CD4-positive, alpha-beta T cell treated with Interleukin-4 for 1 hour (primary cell): ENCODE data around the gene CLDN3.

ENCODE experiments used
- DNase-seq, 2 donors: peaks; one replicate each; pipeline ENCODE4 v3.0.0-alpha.2; 2020 to 2022

The CLDN3 gene

DNA sequence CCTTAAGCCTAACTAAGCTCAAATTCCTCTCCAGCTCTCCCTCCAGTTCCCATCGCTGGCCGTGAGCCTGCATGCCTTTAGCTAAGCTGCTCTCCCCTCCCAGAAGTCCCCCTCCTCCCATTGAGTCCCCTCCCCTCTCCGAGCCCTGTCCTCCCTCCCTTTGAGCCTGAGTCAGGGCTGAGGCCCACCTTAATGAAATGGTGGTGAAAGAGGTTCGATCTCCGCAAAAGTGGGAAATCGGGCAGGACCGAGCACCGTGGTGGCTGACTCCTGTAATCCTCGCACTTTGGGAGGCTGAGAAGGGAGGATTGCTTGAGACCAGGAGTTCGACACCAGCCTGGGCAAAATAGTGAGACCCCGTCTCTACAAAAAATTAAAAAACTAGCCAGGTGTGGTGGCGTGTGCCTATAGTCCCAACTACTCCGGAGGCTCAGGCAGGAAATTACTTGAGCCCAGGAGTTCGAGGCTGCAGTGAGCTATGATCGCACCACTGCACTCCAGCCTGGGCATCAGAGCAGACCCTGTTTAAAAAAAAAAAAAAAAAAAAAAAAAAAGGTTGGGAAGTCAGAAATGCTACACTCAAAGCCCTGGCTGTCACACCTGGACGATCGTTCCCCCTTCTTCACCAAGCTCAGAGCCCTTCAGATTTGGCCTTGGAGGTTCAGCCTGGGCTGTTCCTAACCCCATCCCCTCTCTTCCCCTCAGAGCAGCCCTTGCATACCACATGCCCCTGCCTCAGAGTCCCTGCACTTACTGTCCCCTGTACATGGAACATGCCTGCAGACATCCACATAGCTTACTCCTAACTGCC, 995 bp upstream of the CLDN3 start:
- no peak for DNase-seq

DNA sequence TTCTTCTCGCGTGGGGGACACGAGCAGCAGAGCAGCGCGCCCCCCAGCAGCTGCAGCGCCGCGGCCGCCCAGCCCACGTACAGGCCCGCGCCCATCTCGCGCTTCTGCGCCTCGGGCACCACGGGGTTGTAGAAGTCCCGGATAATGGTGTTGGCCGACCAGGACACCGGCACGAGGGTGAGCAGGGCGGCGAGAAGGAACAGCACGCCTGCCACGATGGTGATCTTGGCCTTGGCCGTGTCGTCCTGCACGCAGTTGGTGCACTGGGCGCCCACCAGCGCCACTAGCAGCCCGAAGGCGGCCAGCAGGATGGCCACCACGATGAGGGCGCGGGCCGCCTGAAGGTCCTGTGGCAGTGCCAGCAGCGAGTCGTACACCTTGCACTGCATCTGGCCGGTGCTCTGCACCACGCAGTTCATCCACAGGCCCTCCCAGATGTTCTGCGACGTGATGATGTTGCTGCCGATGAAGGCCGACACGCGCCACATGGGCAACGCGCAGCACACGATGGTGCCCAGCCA, 529 bp downstream of the CLDN3 start:
- no peak for DNase-seq

DNA sequence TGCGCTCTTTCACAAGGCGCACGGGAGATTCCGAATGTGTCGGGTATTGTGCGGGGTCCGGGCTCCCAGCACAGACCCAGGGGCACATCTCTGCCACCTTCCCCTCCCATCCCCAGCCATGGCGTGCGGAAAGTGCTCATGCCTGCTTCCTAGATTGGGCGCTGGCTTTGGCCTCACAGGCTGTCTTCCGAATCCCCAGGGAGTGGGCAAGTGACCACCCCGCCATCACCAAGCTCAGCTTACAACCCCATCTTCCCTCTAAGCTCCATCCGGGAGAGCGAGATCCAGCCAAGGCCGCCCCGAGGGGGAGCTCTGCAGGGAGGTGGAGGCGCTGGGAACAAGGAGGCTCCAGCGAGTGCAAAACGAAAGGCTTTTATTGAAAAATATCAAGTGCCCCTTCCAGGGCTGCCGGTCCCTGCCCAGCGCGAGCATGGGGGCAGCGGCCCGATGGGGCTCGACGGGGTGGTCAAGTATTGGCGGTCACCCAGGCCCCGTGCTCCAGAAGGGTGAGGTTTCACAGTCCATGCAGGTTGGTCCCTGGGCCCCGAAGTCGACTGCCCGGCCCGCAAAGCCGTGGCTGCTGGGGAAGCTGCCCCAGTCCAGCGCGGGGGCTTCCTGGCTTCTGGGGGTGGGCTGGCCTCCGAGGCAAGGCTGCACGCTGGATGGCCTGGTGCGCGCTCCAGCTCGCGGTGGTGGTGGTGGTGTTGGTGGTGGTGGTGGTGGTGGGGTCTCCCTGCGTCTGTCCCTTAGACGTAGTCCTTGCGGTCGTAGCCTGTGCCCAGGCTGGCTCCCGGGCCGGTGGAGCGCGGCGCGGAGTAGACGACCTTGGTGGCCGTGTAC, 1.2 kb downstream of the CLDN3 start:
- no peak for DNase-seq

DNA sequence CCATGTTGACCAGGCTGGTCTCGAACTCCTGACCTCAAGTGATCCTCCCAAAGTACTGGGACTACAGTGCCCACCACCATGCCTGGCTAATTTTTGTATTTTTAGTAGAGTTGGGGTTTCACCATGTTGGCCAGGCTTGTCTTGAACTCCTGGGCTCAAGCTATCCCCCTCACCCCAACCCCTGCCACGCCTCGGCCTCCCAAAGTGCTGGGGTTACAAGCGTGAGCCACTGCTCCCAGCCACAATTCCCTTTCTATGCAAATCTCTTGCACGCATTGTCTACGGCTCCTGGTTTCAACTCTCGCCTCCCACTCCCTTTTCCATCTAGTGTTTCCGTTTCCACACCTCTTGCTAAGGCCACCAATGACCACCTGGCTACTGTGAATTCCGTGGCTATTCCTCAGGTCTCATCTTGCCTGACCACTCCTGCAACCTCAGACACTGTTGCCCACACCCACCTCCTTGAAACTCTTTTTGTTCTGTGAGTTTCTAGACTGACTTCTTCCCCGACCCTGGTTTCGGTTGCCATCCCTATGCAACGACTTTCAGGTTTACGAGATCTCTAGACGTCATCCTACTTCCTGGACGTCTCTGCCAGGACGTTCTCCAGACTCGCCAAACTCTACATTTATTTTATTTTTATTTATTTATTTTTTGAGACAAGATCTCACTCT, 3.4 kb downstream of the CLDN3 start:
- no peak for DNase-seq

DNA sequence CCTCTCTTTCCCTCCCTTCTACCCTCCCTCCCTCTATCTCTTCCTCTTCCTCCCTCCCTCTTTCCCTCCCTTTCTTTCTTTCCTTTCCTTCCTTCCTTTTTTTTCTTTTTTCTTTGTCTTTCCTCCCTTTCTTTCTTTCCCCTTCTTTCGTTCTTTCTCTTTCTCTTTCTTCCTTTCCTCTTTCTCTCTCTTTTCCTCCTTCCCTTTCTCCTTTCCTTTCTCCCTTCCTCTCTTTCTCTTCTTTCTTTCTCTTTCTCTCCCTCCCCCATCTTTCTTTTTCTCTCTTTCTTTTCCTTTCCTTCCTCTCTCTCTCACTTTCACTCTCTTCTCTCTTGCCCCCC, 7.4 kb downstream of the CLDN3 start:
- no peak for DNase-seq

DNA sequence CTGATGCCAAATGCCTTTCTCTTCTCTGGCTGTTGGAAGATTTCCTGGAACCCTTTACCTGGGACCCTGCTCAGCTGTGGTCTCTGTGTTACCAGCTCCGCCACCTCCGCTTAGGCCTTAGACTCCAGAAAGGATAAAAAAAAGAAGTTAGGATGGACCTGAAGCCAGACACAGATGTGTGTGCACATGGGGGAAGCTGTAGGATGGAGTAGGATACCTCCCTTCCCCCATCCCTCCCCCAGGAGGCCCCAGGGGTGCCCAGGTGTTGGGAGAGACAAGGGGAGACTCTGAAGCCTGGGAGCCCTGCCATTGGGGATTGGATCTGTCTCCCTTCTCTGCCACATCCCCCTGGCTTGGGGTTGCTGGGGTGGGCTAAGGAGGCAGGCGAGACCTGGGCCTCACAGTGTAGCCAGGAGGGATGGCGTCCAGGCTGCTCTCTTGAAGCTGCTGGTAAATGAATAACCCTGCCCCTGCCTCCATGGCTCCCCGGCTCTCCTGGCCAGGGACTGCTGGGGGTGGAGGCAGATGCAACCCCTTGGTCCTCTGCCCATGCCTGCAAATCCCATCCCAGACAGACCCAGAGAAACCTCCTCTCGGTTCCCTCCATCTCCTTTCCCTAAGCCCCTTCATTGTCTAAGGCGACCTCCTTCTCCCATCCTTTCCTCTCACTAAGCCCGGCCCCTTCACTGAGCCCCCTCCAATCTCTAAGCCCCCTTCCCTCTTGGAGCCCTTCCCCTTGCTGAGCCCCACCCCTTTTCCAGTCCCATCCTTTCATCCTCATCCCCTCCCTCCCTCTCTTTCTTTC, 8.0 kb downstream of the CLDN3 start:
- DNase-seq: no peak

DNA sequence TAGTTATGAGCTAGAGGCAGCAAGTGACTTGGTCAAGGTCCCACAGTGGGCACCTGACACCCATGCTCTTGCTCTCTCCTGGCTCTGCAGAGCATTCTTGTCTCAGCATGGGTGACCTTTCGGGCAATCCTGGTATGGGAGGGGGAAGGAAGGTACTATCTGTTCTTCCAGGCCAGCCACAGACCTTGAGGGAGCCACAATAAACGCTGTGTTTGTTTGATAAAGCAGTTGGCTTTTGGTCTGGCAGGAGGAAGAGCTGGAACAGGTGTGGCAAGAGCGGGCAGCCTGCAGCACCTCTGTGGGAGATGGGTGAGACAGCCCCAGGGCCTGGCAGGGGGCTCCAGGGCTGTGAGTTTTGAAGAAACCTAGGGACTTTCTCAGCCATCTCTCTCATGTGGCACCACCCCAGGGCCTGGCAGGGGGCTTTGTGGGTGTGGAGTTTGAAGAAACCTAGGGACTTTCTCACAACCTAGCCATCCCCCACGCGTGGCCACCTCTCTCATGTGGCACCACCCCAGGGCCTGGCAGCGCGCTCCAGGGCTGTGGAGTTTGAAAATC, 11.4 kb downstream of the CLDN3 start:
- no peak for DNase-seq

DNA sequence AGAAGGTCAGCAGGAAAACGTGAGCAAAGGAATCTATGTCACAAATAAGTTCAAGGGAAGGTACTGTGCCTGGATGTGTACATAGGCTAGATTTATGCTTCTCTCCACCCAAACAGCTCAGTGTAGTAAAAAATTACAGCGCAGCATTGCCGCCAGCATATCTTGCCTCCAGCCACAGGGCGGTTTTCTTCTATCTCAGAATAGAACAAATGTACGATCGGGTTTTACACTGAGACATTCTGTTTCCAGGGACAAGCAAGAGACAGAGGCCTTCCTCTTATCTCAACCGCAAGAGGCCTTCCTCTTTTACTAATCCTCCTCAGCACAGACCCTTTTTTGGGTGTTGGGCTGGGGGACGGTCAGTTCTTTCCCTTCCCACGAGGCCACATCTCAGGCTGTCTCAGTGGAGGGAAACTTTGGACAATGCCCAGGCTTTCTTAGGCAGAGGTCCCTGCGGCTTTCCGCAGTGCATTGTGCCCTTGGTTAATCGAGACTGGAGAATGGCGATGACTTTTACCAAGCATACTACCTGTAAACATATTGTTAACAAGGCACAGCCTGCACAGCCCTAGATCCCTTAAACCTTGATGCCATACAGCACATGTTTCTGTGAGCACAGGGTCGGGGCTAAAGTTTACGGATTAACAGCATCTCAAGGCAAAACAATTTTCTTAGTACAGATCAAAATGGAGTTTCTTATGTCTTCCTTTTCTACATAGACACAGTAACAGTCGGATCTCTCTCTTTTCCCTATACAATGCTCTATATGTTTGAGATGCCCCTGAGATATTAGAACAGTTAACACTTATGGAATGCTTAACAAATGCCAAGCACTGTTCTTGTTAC, 19.9 kb downstream of the CLDN3 start:
- DNase-seq: no peak

DNA sequence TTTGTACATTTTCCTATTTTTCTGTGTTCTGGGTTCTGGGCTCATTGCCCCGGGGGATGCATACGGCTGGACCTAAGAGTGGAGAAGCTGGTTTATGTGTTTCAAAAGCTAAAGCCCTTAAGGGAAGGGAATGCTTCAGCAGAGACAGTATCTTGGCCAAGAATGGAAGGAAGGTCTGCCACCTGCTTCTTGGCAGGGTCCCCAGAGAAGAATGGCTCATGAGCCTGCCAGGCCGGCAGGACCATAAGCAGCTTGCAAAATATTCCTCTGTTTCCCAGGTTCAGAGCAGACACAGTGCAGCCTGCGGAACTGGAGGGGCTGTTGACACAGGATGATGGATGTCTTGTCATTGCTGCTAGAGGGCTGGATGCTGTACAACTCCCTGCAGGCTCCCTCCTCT, 23.7 kb downstream of the CLDN3 start:
- DNase-seq: no peak

DNA sequence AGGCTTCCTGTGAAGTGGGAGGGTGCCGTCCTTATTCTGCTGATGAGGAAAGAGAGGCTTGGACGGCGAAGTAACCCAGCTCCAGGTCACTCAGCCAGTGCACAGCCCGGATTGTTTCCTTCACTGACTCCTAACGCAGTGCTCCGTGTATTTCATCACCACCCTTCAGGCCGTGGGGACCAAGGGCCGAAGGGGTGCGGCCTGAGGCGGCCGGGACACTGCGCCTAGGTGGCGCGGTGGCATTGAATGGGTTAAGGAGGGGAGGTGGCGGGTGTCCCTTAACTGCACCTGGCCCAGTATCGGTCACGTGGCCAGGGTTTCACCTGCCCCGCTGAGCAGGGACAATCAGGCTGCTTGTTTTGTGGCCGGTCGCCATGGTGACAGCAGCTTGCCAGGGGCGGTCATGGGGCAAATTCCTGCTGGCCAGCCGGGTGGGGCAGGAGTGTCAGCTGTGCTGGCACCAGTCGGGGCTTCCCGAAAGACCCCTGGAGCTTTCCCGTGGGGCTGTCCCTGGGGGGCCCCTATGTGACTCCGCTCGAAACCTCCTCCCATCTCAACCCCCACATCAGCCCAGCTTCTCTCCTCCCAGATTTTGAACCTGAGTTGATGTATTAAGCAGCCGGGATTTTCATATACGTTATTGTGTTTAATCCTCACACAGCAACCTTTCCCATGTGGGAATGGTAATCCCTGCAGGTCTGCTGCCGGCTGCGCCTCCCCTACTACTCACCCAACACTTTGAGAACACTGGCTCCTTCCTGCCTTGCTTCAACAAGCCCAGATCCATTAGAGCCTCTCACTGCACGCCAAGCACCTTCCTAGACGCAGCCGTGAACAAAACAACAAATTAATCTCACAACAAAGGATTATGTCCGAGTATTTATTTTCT, 27.1 kb downstream of the CLDN3 start:
- DNase-seq: peak in 1 of 2 donors; percentile 39

DNA sequence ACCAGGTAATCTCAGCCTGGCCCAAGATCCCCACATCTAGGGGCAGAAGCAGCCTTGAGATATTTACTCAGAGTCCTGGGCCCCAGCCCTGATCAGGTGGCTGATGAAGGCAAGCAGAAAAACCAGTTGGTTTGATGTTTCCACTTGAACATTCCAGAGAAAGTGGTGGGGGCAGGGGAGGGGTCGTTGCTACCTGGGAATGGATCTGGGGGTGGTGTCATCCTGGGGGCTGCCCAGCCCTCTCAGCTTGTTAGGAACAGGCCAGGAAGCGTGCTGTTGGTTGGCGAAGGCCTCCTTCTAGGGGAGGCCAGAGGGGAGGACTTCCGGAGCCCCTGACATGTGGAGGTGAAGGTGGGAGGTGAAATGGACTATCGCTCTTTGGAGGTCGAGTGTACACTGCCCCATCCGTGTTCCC, 27.7 kb downstream of the CLDN3 start:
- DNase-seq: no peak

DNA sequence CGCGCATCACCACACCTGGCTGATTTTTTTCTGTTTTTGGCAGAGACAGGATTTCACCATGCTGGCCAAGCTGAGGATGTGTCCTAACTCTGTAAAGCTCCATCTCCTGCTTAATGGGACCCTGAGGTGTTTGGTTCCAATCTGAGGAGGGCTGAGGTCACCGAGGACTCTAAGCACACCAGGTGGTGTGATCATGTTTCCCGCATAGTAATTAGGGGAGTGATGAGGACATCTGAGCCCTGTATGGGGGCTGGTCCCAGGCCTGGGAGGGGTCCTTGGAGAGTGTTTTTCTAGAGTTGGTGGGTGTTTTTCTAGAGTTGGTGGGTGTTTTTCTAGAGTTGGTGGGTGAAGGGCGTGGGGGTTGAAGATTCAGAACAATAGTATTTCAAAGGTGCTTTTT, 28.5 kb downstream of the CLDN3 start:
- no peak for DNase-seq

DNA sequence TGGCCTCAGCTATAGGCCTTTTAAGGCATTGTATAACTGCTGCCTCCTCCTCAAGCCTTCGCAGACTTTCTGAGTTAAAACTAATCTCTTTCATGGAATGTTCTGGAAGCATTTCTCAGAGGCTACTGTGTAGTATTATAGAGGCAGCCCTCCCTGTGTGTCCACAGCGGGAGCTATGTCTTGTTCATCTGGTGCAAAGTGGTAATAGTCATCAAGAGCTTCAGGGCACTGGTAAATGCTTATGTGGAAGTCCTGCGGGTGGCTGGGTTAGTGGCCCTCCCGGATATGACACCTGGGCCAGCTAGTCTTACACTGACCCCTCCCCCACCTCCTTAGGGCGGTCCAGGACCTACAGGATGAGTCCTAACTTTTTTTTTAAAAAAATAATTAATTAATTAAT, 29.3 kb downstream of the CLDN3 start:
- no peak for DNase-seq

DNA sequence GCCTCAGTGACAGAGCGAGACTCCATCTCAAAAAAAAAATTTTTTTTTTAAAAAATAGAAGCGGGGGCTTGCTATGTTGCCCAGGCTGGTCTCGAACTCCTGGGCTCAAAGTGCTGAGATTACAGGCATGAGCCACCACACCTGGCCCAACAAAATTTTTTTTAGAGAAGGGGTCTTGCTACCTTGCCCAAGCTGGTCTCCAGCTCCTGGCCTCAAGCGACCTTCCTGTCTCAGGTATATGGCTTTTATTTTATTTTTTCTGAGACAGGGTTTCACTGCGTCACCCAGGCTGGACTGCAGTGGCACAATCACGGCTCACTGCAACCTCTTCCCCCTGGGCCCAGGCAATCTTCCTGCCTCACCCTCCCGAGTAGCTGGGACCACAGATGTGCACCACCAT, 29.9 kb downstream of the CLDN3 start:
- DNase-seq: no peak

DNA sequence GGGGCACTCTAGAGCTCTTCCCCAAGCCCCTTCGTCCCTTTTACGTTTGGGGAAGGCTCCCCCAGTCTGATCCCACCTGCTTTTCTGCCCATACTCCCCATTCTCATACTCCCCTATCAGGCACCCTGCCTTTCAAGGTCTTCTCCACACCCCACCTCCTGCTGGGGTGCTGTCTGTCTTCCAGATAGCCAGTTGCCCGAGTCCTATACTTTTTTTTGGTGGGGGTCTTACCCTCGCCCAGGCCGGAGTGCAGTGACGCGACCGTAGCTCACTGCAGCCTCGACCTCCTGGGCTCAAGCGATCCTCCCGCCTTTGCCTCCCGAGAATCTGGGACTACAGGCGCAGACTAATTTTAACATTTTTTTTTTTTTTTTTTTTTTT, 30.7 kb downstream of the CLDN3 start:
- no peak for DNase-seq

DNA sequence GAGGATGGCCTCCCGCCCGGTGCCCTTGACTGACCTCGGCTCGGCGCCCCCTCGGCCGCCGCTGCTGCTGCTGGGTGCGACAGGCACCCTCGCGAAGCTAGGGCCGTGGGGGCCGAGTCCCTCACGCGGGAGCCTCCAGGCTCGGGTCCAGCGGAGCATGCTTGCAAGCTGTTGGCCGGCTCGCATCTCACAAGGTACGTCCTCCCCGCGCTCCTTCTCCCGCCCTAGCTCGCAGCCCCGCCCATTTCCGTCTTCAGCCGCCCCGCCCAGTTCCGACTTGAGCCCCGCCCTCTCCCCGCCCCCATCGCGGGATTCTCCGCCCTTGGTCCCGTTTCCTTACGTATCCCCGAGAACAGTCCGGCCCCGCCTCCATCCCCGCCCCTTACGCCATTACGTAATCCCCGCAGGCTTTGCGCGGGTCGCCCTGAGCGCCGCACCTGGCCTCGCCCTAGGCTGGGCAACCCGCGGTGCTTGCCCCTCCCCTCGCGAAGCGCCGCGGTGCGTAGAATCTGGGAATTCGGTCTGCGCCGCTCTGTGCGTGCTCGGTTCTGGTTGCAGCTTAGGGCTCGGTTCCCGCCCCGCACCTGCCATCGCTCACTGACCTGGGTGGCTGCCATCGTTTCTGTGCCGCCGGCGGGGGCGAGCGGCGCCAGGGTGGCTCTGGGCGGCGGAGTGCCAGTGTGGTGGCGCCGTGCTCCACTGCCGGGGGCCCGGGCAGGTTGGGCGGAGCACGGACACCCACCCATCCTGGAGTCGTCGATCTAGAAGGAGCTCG, 31.3 kb downstream of the CLDN3 start, which contains the start of gene ABHD11:
TSS of gene ABHD11 (minus strand) at position 191 of the 775 bp plus-strand sequence. CDS start at position 159, 32 bp downstream.
- peak; percentile 97 to 99 for DNase-seq

DNA sequence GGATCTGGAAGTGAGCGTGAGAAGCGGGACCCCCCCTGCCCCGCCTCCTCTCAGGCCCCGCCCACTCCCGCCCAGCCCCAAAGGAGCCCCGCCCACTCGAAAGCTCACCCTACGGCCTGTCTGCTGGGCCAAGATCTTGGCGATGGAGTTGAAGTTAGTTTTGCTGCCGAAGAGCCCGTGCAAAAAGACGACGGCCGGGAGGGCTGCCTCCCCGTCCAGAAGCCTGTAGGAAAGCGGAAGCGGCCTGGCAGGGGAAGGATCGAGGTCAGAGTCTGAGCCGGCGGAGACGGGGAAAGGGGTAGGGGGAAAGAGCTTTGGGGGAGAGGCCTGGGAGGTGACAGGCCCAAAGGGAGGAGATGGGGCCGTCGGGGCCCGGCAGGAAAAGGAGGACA, 31.9 kb downstream of the CLDN3 start:
- DNase-seq: peak; percentile 55 to 71

DNA sequence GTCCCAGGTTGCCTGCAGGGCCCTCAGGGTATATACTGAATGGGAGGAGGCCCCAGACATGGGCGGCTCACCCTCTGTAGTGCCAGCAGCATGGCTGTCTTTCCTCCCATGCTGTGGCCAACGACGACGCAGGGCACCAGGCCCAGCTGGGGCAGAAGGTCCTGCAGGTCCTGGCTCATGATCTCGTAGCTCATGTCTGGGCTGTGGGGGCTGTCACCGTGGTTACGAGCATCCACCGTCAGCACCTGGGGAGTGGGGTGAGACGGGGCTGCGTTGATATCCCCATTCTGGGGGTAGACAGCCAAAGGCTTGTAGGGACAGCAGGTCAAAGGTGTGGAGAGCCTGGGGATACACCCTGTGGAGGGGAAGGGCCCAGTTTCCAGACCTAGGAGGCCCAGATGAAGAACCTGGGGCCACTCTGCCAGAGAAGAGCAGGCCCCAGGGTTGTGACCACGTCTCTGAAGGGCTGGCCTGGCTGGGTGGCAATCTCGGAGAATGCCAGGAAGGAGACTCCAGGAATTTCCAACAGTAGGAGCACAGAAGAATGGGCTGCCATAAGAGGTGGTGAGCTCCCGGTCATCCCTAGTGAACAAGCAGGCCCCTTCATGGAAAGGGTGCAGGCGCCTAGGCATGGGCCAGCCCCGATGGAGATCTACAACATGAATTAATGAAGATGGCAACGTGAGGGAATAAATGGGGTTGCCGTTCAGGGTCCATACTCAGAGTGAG, 32.4 kb downstream of the CLDN3 start:
- DNase-seq: no peak

DNA sequence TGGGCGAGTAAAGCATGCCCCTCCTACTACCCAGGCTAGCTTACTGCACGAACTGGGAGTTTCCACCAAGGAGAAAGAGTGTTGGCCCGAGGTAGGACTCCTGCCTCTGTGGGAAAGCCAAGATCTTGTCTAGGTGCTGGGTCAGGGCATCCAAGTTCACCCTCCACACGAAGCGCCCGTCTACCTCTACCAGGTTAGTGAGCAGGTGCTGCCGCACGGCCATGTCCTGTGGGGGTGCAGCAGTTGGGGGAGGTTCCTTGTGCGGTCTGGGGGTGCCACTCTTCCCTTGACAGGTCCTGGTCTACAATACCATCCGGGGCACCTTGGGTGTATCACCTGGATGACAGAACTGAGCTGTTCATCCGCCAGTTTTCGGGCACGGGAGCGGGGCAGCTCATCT, 33.2 kb downstream of the CLDN3 start:
- no peak for DNase-seq
